ENCODE measurements around the gene PRDM16.

PRDM16 gene

DNA sequence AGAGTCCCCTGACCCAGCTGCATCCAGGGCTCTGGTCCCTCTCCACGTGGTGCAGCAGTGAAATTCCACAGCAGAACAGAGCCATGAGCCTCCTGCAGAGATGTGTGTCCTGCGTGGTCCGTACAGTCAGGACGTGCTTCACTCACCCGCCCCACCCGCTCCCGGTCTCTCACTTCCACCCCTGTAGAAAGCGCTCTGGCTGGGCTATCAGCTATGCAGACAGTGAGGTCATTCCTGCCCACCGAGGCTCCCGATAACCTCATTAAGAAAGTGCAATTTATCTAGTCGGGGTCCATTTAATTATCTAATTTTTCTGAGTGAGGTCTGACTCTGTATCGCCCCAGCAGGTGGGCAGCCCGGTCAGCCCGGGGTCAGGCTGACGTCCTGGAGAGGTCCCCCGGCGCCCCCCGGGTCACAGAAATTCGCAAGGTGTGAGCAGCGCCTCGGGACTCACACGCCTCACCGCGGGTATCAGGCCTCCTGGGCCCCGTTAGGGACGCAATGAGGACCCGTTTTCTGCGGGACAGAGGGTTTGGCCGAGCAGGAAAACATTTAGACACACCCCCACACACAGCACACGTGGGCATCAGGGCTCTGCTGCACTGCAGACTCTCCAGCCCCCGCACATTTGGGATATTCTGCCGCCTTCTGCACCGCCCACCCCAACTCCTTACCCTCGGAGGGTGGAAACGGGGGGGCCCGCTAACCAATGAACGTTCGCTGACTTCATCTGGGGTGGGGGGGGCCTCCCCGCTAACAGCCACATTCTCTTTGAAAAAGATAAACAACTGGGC, 76.7 kb downstream of the PRDM16 start:
- no peaks in the 10 kb centered on the region for H3K27me3 ChIP-seq (replicated peaks; ENCODE audit: control insufficient read depth, insufficient read depth, low read length, poor library complexity, severe bottlenecking)

GRCh38 chr1:3146458-3146857, 77.5 kb downstream of the PRDM16 start:
- no peaks in the 10 kb centered on the region for H3K9me3 ChIP-seq (ENCODE audit: control insufficient read depth, low read length)
- H3K27ac ChIP-seq (ENCODE audit: insufficient read depth, low read length, poor library complexity, severe bottlenecking): no peak overlapping the region
- DNase-seq: no peak
- no peak overlapping the region for H3K4me3 ChIP-seq (ENCODE audit: insufficient read depth, low read depth, low read length, poor library complexity, severe bottlenecking)
- no peaks in the 10 kb centered on the region for H3K36me3 ChIP-seq (ENCODE audit: control insufficient read depth, insufficient read depth, low read length)
- no peaks in the 10 kb centered on the region for H3K4me1 ChIP-seq (ENCODE audit: control insufficient read depth, insufficient read depth, low read length, poor library complexity, severe bottlenecking)
- H3K27me3 ChIP-seq (replicated peaks; ENCODE audit: control insufficient read depth, insufficient read depth, low read length, poor library complexity, severe bottlenecking): no peaks in the 10 kb centered on the region

More for the DNA sequence above, 76.7 kb downstream of the PRDM16 start:
- no peaks in the 10 kb centered on the region for H3K4me1 ChIP-seq (ENCODE audit: control insufficient read depth, insufficient read depth, low read length, poor library complexity, severe bottlenecking)
- H3K4me3 ChIP-seq (ENCODE audit: insufficient read depth, low read depth, low read length, poor library complexity, severe bottlenecking): no peak overlapping the region
- DNase-seq: no peak
- H3K36me3 ChIP-seq (ENCODE audit: control insufficient read depth, insufficient read depth, low read length): no peaks in the 10 kb centered on the region
- H3K27ac ChIP-seq (ENCODE audit: insufficient read depth, low read length, poor library complexity, severe bottlenecking): no peak overlapping the region
- H3K9me3 ChIP-seq (ENCODE audit: control insufficient read depth, low read length): no peaks in the 10 kb centered on the region

- no peak overlapping the region for H3K4me3 ChIP-seq (ENCODE audit: insufficient read depth, low read depth, low read length, poor library complexity, severe bottlenecking)
- DNase-seq: no peak
- no peaks in the 10 kb centered on the region for H3K4me1 ChIP-seq (ENCODE audit: control insufficient read depth, insufficient read depth, low read length, poor library complexity, severe bottlenecking)
- no peaks in the 10 kb centered on the region for H3K36me3 ChIP-seq (ENCODE audit: control insufficient read depth, insufficient read depth, low read length)
- H3K27me3 ChIP-seq (replicated peaks; ENCODE audit: control insufficient read depth, insufficient read depth, low read length, poor library complexity, severe bottlenecking): no peaks in the 10 kb centered on the region
- no peak overlapping the region for H3K27ac ChIP-seq (ENCODE audit: insufficient read depth, low read length, poor library complexity, severe bottlenecking)
- no peaks in the 10 kb centered on the region for H3K9me3 ChIP-seq (ENCODE audit: control insufficient read depth, low read length)
Observed at GRCh38 chr1:3146907-3147306, 77.9 kb downstream of the PRDM16 start.

- no peak overlapping the region for H3K4me3 ChIP-seq (ENCODE audit: insufficient read depth, low read depth, low read length, poor library complexity, severe bottlenecking)
- no peak overlapping the region for H3K27ac ChIP-seq (ENCODE audit: insufficient read depth, low read length, poor library complexity, severe bottlenecking)
- H3K27me3 ChIP-seq (replicated peaks; ENCODE audit: control insufficient read depth, insufficient read depth, low read length, poor library complexity, severe bottlenecking): no peaks in the 10 kb centered on the region
- H3K36me3 ChIP-seq (ENCODE audit: control insufficient read depth, insufficient read depth, low read length): no peaks in the 10 kb centered on the region
- no peaks in the 10 kb centered on the region for H3K9me3 ChIP-seq (ENCODE audit: control insufficient read depth, low read length)
- H3K4me1 ChIP-seq (ENCODE audit: control insufficient read depth, insufficient read depth, low read length, poor library complexity, severe bottlenecking): no peaks in the 10 kb centered on the region
- DNase-seq: no peak
Observed at GRCh38 chr1:3148171-3148570, 79.2 kb downstream of the PRDM16 start.

- Histone ChIP-seq H3K4me1 (ENCODE audit: control insufficient read depth, insufficient read depth, low read length, poor library complexity, severe bottlenecking) (no peaks in the 10 kb centered on the region), H3K27me3 (replicated peaks; ENCODE audit: control insufficient read depth, insufficient read depth, low read length, poor library complexity, severe bottlenecking) (no peaks in the 10 kb centered on the region)
Observed at GRCh38 chr1:3149277-3149676, 80.3 kb downstream of the PRDM16 start.

GRCh38 chr1:3151456-3151855, 82.5 kb downstream of the PRDM16 start:
- Histone ChIP-seq H3K9me3 (ENCODE audit: control insufficient read depth, low read length) (no peaks in the 10 kb centered on the region), H3K27ac (ENCODE audit: insufficient read depth, low read length, poor library complexity, severe bottlenecking) (no peak overlapping the region), H3K36me3 (ENCODE audit: control insufficient read depth, insufficient read depth, low read length) (no peaks in the 10 kb centered on the region), H3K4me3 (ENCODE audit: insufficient read depth, low read depth, low read length, poor library complexity, severe bottlenecking) (no peak overlapping the region), H3K4me1 (ENCODE audit: control insufficient read depth, insufficient read depth, low read length, poor library complexity, severe bottlenecking) (no peaks in the 10 kb centered on the region), H3K27me3 (replicated peaks; ENCODE audit: control insufficient read depth, insufficient read depth, low read length, poor library complexity, severe bottlenecking) (peaks cover 4% of the 10 kb centered on the region)
- DNase-seq: no peak

More at GRCh38 chr1:3149277-3149676, 80.3 kb downstream of the PRDM16 start:
- DNase-seq: no peak
- Histone ChIP-seq H3K36me3 (ENCODE audit: control insufficient read depth, insufficient read depth, low read length) (no peaks in the 10 kb centered on the region), H3K27ac (ENCODE audit: insufficient read depth, low read length, poor library complexity, severe bottlenecking) (no peak overlapping the region), H3K9me3 (ENCODE audit: control insufficient read depth, low read length) (no peaks in the 10 kb centered on the region), H3K4me3 (ENCODE audit: insufficient read depth, low read depth, low read length, poor library complexity, severe bottlenecking) (no peak overlapping the region)

DNA sequence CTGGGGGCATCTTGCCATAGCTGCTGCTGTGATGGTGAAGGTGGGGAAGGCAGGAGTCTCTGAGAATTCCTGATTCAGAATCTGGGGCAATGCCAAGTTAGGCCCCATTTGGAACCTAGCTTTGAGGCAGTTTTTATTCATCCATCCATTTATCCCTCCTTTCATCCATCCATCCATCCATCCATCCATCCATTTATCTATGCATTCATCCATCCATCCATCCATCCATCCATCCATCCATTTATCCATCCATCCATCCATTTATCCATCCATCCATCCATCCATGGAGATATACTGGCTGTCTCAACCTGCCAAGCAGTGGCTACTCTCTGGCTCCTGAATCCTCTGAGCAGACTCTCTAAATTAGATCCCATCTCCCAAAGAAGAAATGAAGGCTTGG, 83.1 kb downstream of the PRDM16 start:
- no peaks in the 10 kb centered on the region for H3K4me1 ChIP-seq (ENCODE audit: control insufficient read depth, insufficient read depth, low read length, poor library complexity, severe bottlenecking)
- H3K27ac ChIP-seq (ENCODE audit: insufficient read depth, low read length, poor library complexity, severe bottlenecking): no peak overlapping the region
- no peaks in the 10 kb centered on the region for H3K36me3 ChIP-seq (ENCODE audit: control insufficient read depth, insufficient read depth, low read length)
- DNase-seq: no peak
- H3K9me3 ChIP-seq (ENCODE audit: control insufficient read depth, low read length): no peaks in the 10 kb centered on the region
- peaks cover 4% of the 10 kb centered on the region for H3K27me3 ChIP-seq (replicated peaks; ENCODE audit: control insufficient read depth, insufficient read depth, low read length, poor library complexity, severe bottlenecking)
- no peak overlapping the region for H3K4me3 ChIP-seq (ENCODE audit: insufficient read depth, low read depth, low read length, poor library complexity, severe bottlenecking)

DNA sequence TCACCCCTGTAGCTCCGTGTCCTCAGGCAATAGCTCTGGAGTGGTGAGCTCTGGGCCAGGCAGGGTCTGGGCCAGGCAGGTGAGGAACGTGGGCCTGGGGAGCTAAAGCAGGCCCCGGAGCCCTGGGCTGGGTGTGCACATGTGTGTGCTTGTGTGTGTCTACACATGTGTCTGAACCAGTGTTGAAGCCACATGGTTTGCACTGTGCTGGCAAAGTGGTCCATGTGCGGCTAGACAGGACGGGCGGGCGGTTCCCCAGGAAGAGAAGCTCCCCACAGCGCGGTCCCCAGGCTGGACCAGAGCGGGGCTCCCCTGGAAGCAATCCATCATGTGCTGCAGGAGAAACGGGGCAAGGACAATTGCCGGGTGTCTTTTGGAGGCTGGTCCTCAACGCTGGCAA, 84.2 kb downstream of the PRDM16 start:
- Histone ChIP-seq H3K27me3 (replicated peaks; ENCODE audit: control insufficient read depth, insufficient read depth, low read length, poor library complexity, severe bottlenecking) (peaks cover 4% of the 10 kb centered on the region), H3K4me3 (ENCODE audit: insufficient read depth, low read depth, low read length, poor library complexity, severe bottlenecking) (no peak overlapping the region), H3K27ac (ENCODE audit: insufficient read depth, low read length, poor library complexity, severe bottlenecking) (no peak overlapping the region), H3K4me1 (ENCODE audit: control insufficient read depth, insufficient read depth, low read length, poor library complexity, severe bottlenecking) (no peaks in the 10 kb centered on the region), H3K36me3 (ENCODE audit: control insufficient read depth, insufficient read depth, low read length) (no peaks in the 10 kb centered on the region), H3K9me3 (ENCODE audit: control insufficient read depth, low read length) (no peaks in the 10 kb centered on the region)
- no peak for DNase-seq

DNA sequence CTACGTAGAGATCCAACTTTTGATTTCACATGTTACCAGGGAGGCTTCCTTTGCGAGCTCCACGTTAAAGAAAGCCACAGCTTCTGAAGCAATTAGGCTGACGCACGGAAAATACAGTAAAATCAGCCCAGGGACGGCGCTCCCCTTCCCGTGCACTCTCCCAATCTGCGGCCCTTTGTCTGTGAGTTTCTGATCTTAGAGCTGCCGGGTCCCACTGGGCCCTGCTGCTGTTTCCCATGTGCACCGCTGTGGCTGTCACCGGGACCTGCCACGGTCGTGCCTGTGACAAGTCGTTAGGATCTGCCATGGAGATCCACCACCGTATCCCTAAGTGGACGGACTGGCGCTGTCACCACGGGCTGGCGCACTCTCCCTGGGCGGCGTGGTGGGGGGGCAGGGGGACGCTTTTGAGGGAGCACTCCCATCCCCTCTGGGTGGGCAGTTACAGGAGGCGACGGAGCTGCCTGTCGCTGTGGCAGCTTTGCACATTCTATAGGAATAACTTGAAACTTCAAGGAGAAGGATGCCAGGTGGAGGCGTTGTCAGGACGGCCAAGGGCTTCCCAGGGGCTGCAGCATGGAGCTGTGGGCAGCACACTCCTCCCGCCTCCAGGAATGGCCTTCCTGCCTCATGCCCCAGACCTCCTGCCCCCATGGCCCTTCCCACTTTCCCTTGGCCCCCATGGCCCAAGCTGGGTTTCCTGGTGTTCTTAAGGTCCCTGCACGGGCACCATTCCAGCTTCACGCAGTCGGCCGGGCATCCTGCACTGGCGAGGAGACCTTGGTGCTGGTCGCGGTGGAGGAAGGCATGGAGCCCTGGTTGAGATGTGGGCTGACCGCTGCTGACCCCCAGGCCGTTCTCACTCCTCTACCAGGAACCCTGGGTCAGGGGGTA, 85.1 kb downstream of the PRDM16 start:
- no peaks in the 10 kb centered on the region for H3K9me3 ChIP-seq (ENCODE audit: control insufficient read depth, low read length)
- no peak for DNase-seq
- no peak overlapping the region for H3K27ac ChIP-seq (ENCODE audit: insufficient read depth, low read length, poor library complexity, severe bottlenecking)
- H3K4me3 ChIP-seq (ENCODE audit: insufficient read depth, low read depth, low read length, poor library complexity, severe bottlenecking): no peak overlapping the region
- H3K4me1 ChIP-seq (ENCODE audit: control insufficient read depth, insufficient read depth, low read length, poor library complexity, severe bottlenecking): no peaks in the 10 kb centered on the region
- H3K27me3 ChIP-seq (replicated peaks; ENCODE audit: control insufficient read depth, insufficient read depth, low read length, poor library complexity, severe bottlenecking): peaks cover 4% of the 10 kb centered on the region
- no peaks in the 10 kb centered on the region for H3K36me3 ChIP-seq (ENCODE audit: control insufficient read depth, insufficient read depth, low read length)

All from effector memory CD4-positive, alpha-beta T cell (primary cell).